GM19395 (cell line): ENCODE data around the gene LYST.
"Not testable (repeated sequence)": the region's sequence is repeated elsewhere in the genome, so short reads cannot be mapped to it uniquely, and the experiment has no call there.

Experiments used
- ATAC-seq: cut with Tn5 transposase; IDR thresholded peaks from one replicate; pipeline ENCODE4 v1.9.1; 2021; ENCODE audit warnings: mild to moderate bottlenecking, moderate library complexity; ENCODE audit not compliant: unreplicated experiment

Gene LYST

DNA sequence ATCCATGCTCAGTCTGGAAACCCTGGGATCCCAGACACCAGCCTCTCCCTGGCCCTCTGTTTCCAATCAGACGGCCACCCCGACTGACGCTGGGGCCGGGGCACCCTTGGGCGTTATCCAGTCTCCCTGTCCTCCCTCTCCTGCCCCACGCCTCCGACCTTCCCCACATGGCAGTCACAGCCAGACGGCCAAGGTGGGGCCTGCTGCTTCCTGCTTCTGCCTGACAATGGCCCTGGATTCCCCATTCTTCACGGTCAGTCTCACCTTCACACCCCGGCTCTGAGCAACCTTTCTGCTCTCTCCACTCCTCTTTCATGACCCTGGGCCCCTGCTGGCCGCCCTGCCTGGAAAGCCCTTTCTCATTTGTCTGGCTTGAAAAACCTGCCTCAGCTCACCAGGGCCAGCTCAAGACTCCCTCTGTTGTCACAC is 223.7 kb downstream of the LYST start:
- no peak for ATAC-seq

DNA sequence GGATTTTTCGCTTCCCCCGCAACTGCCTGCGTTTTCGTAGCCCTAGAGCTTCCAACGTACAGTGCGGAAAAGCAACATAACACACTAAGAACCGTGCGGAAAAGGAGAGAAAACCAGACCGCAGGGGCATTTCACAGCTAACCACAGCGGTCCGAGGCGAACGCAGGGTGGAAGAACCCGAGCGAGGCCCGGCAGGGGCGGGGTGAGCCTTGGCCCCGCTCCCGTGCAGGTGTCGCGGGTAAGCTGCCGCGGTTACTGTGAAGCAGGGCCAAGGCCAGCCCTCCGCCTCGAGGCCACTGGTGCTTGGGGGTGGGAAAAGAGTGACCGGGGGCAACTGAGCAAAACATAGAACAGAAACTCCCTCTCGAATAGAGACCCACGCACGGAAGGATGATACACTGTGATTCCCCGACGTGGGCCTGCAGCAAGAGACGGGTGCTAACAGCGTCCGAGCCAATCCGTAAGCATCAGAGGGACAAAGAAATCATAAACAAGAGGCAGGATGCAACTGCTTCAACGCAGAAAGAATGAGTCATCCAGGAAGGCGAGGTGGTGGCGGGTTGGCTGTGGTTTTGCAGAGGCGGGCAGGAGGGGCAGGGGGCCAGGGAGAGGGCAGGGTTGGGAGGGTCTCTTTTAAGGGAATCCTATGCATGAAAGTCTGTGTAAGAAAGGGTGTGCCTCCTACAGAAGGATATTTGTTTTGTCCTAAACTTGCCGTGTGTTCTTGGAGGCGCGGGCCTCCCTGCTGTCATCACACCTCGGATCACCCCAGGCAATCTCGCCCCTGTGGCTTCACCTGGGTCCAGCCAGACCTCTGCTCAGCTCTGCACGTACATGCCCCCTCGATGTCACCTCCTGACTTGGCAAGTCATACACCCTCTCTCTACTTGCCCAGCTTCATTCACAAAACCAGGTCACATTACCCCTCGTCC is 224.4 kb downstream of the LYST start:
- ATAC-seq = peak; percentile 74

- ATAC-seq = no peak
Measured at GRCh38 chr1:235640580-235640979, 226.1 kb downstream of the LYST start.

DNA sequence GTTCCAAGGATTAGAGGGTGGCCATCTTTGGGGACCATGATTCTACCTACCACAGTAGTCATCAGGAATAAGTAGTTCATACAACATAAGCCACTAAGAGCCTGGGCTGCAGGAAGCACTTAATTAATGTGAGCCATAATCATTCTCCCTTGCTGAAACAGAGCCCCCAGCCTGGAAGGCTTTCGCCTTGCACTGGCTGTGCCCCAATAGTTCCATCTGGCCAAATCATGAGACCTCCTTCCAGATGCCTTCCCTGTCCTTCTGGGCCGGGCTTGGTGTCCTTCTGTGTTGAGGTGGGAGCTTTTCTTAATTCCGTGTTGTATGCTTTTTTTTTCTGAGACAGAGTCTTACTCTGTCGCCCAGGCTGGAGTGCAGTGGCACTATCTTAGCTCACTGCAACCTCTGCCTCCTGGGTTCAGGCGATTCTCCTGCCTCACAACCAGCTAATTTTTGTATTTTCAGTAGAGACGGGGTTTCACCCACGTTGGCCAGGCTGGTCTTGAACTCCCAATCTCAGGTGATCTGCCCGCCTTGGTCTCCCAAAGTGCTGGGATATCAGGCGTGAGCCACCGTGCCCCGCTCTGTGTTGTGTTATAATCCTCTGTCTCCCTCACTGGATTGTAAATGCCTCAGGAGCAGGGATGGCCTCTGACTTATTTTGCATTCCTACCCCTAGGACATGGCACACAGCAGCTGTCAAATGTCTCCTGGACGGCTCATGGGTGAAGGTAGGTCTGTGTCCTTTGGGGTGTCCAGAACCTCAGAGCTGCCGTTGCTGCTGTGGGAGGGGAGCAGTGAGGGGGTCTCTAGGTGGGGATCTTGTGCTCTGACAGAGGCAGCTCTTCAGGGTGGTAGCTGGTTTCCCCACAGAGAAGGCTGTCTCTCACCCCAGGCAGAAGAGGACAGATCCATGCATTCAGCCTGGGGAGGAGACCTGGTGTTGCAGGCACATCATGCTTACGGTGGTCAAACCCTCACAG is 227.2 kb downstream of the LYST start:
- ATAC-seq = no peak

DNA sequence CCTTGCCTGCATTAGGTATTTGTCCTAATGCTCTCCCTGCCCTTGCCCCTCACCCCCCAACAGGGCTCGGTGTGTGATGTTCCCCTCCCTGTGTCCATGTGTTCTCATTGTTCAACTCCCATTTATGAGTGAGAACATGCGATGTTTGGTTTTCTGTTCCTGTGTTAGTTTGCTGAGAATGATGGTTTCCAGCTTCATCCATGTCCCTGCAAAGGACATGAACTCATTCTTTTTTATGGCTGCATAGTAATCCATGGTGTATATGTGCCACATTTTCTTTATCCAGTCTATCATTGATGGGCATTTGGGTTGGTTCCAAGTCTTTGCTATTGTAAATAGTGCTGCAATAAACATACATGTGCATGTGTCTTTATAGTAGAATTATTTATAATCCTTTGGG is 228.1 kb downstream of the LYST start:
- not testable (repeated sequence) for ATAC-seq

DNA sequence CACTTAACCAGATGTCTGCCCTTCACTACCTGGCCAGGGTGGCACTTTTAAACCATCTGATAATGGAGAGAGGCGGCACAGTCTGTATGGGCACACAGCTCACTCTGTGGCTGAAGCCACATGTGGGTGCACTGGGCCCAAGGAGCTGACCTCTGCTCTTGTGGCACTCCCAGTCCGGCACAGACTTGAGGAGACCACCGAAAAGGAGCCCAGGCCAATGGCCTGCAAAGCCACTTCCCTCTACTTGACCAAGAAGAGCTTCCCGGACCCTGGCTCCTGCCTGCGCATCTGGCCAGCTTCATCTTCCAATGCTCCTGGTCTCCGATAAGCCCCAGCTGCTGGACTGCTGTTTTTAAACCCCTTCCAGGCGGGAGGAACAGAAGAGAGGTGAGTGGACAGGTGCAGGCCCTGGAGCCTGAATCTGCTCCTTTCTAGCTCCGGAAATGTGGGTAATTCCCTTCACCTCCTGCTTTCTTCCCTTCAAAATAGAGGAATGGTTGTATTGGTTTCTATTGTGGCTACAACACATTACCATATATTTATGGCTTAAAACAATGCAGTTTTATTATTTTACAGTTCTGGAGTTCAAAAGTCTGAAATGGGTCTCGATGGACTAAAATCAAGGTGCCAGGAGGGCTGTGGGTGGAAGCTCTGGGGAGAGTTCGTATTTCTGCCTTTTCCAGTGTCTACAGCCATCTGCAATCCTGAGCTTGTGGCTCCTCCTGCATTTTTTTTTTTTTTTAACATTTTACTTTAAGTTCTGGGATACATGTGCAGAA is 228.8 kb downstream of the LYST start:
- ATAC-seq = no peak

DNA sequence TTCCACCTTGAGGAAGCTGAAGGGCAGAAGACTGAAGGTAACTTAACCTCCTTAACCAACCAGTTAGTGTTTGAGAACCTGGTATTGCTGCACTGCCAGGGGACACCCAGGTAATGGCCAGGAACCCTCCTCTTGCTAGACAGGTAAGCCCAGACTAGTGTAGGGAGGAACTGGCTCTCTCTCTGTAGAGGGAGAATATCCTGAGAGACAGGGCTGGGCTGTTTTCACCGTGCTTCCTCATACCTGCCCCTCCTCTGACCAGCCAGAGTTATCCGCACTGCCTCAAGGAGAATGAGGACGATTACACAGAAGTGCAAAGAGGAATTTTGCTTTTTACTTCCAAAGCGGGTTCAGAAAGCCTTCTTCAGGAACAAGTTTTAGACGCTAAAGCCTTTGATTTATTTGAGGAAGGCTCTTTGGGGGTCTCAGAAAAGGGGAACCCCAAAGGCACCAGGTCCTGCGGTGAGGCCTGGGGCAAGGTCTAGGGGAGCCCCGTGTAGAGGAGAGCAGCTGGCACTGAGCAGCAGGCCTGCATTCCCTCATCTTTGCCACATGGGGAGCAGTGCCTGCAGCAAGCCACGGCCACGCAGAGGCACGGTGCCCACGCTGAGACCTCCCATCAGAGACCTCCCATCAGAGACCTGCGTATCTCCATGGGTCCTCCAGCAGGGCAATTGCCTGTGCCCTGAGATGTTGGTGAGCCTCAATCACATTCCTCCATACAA is 230.6 kb downstream of the LYST start:
- ATAC-seq = no peak

DNA sequence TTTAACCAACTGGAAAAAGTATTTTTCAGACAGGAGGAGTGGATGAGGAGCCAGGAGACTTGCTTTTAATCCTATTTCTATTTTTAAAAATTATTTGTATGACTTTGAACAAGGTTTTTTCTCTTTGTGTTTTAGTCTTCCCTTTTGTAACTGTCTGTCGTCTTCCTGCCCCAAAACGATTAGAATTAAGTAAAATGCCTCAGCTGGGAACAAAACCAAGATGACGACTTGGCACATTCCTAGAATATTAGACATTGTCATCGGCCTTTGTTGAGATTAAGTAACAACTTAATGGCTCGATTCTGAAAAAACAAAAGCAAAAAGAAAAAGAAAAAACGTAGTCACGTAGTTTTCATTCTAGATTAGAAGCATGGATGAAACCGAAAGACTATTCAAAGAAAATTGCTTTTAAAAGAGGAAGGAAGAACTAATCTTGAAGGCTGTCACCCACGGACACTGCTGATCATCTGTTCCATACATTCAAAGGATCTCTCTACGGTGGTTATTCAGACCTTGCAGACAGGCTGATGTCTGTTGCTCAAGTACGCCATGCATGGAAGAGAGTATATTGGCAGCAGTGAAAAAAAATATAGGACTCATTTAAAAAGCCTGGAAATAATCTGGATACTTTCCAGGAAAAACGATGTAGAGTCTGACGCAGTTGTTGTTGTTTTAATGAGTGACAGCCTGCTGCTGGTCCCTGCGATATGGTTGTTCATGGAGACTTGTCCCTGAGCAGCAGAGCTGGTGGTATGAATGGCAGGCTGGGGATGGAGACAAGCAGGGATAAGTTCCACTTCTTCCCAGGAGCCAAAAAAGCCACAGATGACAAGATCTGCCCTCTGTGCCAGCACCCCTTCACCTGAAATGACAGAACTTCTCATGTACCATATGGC is 234.0 kb downstream of the LYST start:
- ATAC-seq = peak; percentile 96

GRCh38 chr1:235631816-235632215 is 234.9 kb downstream of the LYST start:
- no peak for ATAC-seq

DNA sequence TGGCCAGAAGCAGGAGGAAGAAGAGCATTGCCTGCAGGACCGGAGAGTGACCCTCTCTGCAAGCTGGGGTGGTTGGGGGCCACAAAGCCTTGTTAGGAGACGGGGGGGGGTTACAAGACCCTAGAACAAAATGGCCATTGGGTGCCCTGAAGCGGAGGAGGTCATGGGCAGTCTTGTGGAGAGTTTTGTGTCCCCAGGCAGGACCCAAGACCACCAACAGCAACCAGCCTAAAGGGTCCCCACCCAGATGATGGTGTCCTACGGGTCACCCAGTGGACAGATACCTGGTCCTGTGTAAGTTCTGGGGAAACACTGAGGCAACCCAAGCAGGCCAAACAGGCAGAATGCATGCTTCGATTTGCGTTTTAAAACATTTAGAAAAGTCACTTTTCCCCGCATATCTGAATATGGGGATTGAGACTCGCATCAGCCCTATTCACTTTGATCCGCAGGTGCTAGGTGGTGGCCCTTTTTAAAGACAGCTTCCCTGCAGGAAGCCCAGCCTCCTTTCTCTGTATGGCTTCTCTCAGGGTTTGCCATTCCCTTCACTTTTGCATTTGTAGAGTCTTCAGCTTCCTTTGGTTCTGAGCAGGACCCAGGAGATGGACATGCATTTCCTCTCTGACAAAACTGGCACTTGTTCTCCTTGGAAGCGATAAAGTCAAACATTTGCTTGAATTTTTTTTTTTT is 238.2 kb downstream of the LYST start:
- no peak for ATAC-seq

GRCh38 chr1:235625831-235626230 is 240.9 kb downstream of the LYST start:
- ATAC-seq = no peak

- ATAC-seq = no peak
Measured at GRCh38 chr1:235625340-235625739, 241.4 kb downstream of the LYST start.

DNA sequence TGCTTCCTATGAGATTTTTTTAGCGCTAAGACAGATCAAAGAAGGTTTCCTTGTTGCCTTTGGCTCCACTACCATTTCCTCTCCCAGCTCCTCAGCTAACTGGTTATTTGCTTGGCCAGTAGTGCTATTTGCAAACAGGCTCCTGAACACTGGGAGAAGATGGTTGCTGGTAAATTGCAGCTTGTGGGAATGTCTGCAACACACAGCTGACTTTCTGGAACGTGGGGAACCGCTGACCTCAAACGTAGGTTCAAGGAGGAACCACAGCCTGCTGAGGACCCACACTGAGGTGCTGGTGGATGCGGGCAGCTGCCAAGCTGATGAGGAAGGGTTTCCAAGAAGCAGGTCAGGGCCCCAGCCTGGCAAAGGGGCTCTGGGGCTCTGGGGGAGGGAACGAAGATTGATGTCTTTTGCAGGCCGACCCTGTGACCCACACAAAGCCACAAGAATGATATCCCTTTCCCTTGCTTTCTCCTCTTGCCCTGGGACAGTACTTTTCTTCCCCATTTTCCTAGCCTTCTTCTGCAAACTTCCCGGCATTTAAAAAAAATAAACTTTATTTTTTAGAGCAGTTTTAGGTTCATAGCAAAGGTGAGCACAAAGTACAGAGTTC is 241.9 kb downstream of the LYST start:
- ATAC-seq = no peak

- ATAC-seq = no peak
Measured at GRCh38 chr1:235622936-235623779, 243.5 kb downstream of the LYST start.

DNA sequence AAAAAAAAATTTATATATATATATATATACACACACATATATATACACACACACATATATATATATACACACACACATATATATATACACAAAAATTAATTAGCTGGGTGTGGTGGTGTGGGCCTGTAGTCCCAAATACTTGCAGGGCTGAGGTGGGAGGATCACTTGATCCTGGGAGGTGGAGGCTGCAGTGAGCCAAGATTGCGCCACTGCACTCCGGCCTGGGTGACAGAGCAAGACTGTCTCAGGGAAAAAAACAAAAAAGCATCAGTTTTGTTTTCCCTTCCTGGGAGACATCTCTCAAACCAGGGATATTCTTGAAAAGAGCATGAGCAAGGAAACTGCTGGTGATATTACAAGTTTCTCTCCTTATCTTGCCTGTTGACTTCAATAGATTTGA is 247.6 kb downstream of the LYST start:
- not testable (repeated sequence) for ATAC-seq

DNA sequence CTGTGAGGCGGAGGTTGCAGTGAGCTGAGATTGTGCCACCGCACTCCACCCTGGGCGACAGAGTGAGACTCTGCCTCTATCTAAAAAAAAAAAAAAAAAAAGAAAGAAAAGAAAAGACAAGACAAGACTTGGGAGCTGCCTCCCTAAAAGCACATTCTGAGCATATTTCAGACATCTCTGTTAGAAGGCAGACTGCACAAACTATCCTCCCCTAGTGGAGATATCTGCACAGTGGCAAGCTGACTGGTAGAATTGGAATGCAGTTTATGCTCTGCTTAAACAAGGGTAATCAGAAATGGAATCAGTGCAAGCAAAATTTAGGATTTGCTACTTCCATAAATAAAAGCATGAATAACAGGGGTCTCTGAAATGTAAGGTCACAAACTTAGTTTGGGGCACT is 248.9 kb downstream of the LYST start:
- ATAC-seq = no peak

DNA sequence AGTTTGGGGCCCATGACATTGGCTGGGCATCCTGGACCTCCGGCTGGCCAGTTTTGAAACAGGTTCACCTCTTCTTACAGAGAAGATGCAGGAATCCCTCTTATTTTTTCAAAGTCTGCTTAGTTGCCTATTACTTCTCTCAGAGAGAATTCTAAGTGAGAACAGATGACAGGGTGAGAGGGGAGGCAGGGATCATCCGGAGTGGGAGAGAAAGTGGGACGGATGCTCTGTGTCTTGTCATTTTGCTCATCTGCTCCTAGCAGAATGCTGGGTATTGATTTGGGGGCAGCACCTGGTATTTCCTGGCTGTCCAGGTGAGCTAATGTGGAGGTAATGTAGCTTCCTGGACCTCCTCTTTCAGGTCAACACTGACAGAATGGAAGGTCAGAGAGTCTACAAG is 249.6 kb downstream of the LYST start:
- ATAC-seq = no peak
